ENCODE measurements around the gene OPRPN.

DNA sequence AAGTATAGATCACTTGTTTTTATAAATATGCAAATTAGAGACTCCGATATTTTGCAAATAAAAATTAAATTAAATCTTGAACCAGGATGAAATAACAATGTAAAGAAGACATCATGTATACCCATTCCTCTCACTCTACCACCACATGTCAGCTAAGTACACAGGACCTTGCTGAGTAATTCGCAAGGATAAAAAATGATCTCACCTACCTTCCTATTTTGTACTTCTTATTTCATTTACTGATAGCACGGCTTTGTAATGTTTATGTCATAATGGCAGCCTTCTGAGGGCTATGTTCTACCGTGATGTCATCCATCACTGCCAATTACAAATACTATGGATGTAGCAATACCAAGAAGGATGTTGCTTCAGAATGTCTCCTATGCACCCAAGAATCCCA is 25.8 kb upstream of the OPRPN start:
- TF ChIP-seq CTCF (IDR thresholded peaks at IDR 0.05) (no peak), TCF7 (CRISPR knock-in tag; IDR thresholded peaks at IDR 0.05; ENCODE audit: low read depth) (no peak), NFYB (CRISPR knock-in tag; conservative IDR thresholded peaks at IDR 0.05; ENCODE audit: low read depth) (no peak), HMGA2 (CRISPR knock-in tag; IDR thresholded peaks at IDR 0.05) (no peak), ETV6 (CRISPR knock-in tag; IDR thresholded peaks at IDR 0.05) (no peak), ZSCAN18 (CRISPR knock-in tag; IDR thresholded peaks at IDR 0.05) (no peak), STAT6 (CRISPR knock-in tag; conservative IDR thresholded peaks at IDR 0.05; ENCODE audit: low read depth) (no peak), JUN (CRISPR knock-in tag; IDR thresholded peaks at IDR 0.05) (no peak)
- TF ChIP-seq, protein P1, sequence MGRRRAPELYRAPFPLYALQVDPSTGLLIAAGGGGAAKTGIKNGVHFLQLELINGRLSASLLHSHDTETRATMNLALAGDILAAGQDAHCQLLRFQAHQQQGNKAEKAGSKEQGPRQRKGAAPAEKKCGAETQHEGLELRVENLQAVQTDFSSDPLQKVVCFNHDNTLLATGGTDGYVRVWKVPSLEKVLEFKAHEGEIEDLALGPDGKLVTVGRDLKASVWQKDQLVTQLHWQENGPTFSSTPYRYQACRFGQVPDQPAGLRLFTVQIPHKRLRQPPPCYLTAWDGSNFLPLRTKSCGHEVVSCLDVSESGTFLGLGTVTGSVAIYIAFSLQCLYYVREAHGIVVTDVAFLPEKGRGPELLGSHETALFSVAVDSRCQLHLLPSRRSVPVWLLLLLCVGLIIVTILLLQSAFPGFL (CRISPR knock-in tag; IDR thresholded peaks at IDR 0.05; ENCODE audit: borderline replicate concordance) = no peak
